Keratinocyte (primary cell): ENCODE results near the gene CASZ1. TPM values are rescaled to one million over a fixed set of nuclear protein-coding genes. Genes with fewer than 3 reads are reported as not detected.

Experiments used
- DNase-seq: peaks from one replicate; pipeline ENCODE4 v3.0.0-alpha.2; 2011; ENCODE audit warnings: low read depth, missing footprints, low spot score
- FAIRE-seq: peaks from 2 replicates; lab custom pipeline; 2011; peaks lifted over from hg19 to GRCh38; lab: Jason Lieb, UNC
- H2AFZ ChIP-seq: 2 replicates; pipeline ENCODE4 v1.6.0; 2012; ENCODE audit warnings: low read length, control low read depth, inconsistent platforms; ENCODE audit not compliant: control insufficient read depth
- H3K27ac ChIP-seq: 2 replicates; pipeline ENCODE4 v1.5.1; 2011; ENCODE audit warnings: low read length; ENCODE audit not compliant: control insufficient read depth, insufficient read depth
- H3K27me3 ChIP-seq: 3 replicates; pipeline ENCODE4 v1.6.0; 2011; ENCODE audit warnings: low read length; ENCODE audit not compliant: control insufficient read depth, insufficient read depth; ENCODE audit errors: extremely low read depth
- H3K36me3 ChIP-seq, 2 experiments: 2 replicates in 1 of 2; 3 replicates in 1 of 2; pipeline ENCODE4 v1.5.1; 2011; ENCODE audit warnings: low read length in 2 of 2, mild to moderate bottlenecking in 1 of 2; ENCODE audit not compliant: control insufficient read depth in 2 of 2, insufficient read depth in 2 of 2; ENCODE audit errors: extremely low read depth in 1 of 2
- H3K4me1 ChIP-seq: 3 replicates; pipeline ENCODE4 v1.5.1; 2011; ENCODE audit warnings: low read length; ENCODE audit not compliant: control insufficient read depth, insufficient read depth; ENCODE audit errors: extremely low read depth
- H3K4me2 ChIP-seq: 3 replicates; pipeline ENCODE4 v1.6.0; 2011; ENCODE audit warnings: low read depth, low read length; ENCODE audit not compliant: control insufficient read depth, insufficient read depth; ENCODE audit errors: extremely low read depth
- H3K4me3 ChIP-seq, 3 experiments: fragments of 200-600 bp in 1 of 3; sonication (generic) in 1 of 3; 2 replicates in 2 of 3; 3 replicates in 1 of 3; pipeline ENCODE4 v1.5.1; 2011 to 2016; ENCODE audit warnings: low read length in 3 of 3, mild to moderate bottlenecking in 3 of 3, control low read depth in 2 of 3, inconsistent platforms in 1 of 3, low read depth in 1 of 3, mixed read lengths in 1 of 3, mixed run types in 1 of 3, moderate library complexity in 1 of 3; ENCODE audit not compliant: control insufficient read depth in 2 of 3, insufficient read depth in 2 of 3; ENCODE audit errors: extremely low read depth in 1 of 3
- H3K79me2 ChIP-seq: 2 replicates; pipeline ENCODE4 v1.6.0; 2012; ENCODE audit warnings: low read length; ENCODE audit not compliant: control insufficient read depth, insufficient read depth
- H3K9ac ChIP-seq: 3 replicates; pipeline ENCODE4 v1.6.0; 2011; ENCODE audit warnings: low read length; ENCODE audit not compliant: control insufficient read depth, insufficient read depth; ENCODE audit errors: extremely low read depth
- H3K9me1 ChIP-seq: 3 replicates; pipeline ENCODE4 v1.6.0; 2011; ENCODE audit warnings: low read length; ENCODE audit not compliant: control insufficient read depth, insufficient read depth; ENCODE audit errors: extremely low read depth
- H3K9me3 ChIP-seq: 2 replicates; pipeline ENCODE4 v1.5.1; 2012; ENCODE audit warnings: low read depth, low read length; ENCODE audit not compliant: control insufficient read depth
- H4K20me1 ChIP-seq: 3 replicates; pipeline ENCODE4 v1.6.0; 2011; ENCODE audit warnings: low read length; ENCODE audit not compliant: control insufficient read depth, insufficient read depth; ENCODE audit errors: extremely low read depth
- CTCF ChIP-seq, 3 experiments: IDR thresholded peaks in 1 of 3; conservative IDR thresholded peaks in 1 of 3; optimal IDR thresholded peaks in 1 of 3; 2 replicates in 2 of 3; 3 replicates in 1 of 3; pipeline versions ENCODE3 to v1.5.1; 2011; ENCODE audit warnings: low read length in 3 of 3, mild to moderate bottlenecking in 3 of 3, moderate library complexity in 2 of 3, control low read depth in 1 of 3, inconsistent platforms in 1 of 3; ENCODE audit not compliant: insufficient read depth in 2 of 3; ENCODE audit errors: extremely low read depth in 1 of 3
- EZH2 ChIP-seq: IDR thresholded peaks from one replicate; pipeline ENCODE4 v1.6.1; 2012; ENCODE audit warnings: inconsistent platforms, mild to moderate bottlenecking, low read length, moderate library complexity
- dilution Hi-C: fragments of 300-500 bp; cut with MboI; formaldehyde crosslinking; loops from one replicate; pipeline ENCODE4 v1.7.0; 2020; ENCODE audit warnings: low sequenced_read_pairs; ENCODE audit not compliant: extremely low pct_ligation_motif_present
- polyA plus RNA-seq, 5 experiments: library from polyadenylated mRNA; depleted of rRNA in 3 of 5; stranded (reverse) in 3 of 5; stranded (forward) in 1 of 5; unstranded in 1 of 5; fragments of >200 nt; gene quantifications; 1 replicate in 1 of 5; 2 replicates in 3 of 5; 3 replicates in 1 of 5; pipeline versions ENCODE4 v1.2.1 to v1.2.3, GENCODE V29; 2011 to 2012; ENCODE audit warnings: missing spikeins in 2 of 5, low read depth in 1 of 5, low replicate concordance in 1 of 5

CASZ1 gene
- polyA plus RNA-seq, 1 donor (not counting 4 experiments of a cell fraction or from before 2014, with no cell fraction given), result 2.8 TPM

- Histone ChIP-seq H3K27ac (peak overlapping the region; percentile 18), H3K9me1 (no peaks in the 10 kb centered on the region), H3K9ac (no peak overlapping the region), H3K79me2 (no peaks in the 10 kb centered on the region), H3K36me3 (no peaks in the 10 kb centered on the region), H3K27me3 (no peaks in the 10 kb centered on the region), H3K4me1 (peaks cover 20% of the 10 kb centered on the region), H2AFZ (peak overlapping the region; percentile 15), H3K9me3 (no peaks in the 10 kb centered on the region), H3K4me2 (peak overlapping the region; percentile 46), H3K4me3 (no peak overlapping the region), H4K20me1 (no peaks in the 10 kb centered on the region)
- FAIRE-seq (peak; percentile 49), DNase-seq (peak; percentile 85)
- dilution Hi-C loops, result no loop called here
- TF ChIP-seq CTCF (optimal IDR thresholded peaks at IDR 0.05 in 1 of 3, IDR thresholded peaks at IDR 0.05 in 1 of 3, conservative IDR thresholded peaks at IDR 0.05 in 1 of 3; ENCODE audit: extremely low read depth in 1 of 3, insufficient read depth in 2 of 3, low read length in 3 of 3), result no peak
- no peak for TF ChIP-seq EZH2
Measured at GRCh38 chr1:10830961-10831668, 34.7 kb upstream of the CASZ1 start.

GRCh38 chr1:10829965-10830515 is 33.6 kb upstream of the CASZ1 start:
- no peaks in the 10 kb centered on the region for H3K9me1 ChIP-seq
- no peaks in the 10 kb centered on the region for H4K20me1 ChIP-seq
- no peak overlapping the region for H3K4me3 ChIP-seq
- TF ChIP-seq EZH2 (no peak), CTCF (optimal IDR thresholded peaks at IDR 0.05 in 1 of 3, IDR thresholded peaks at IDR 0.05 in 1 of 3, conservative IDR thresholded peaks at IDR 0.05 in 1 of 3; ENCODE audit: extremely low read depth in 1 of 3, insufficient read depth in 2 of 3, low read length in 3 of 3) (no peak)
- H3K79me2 ChIP-seq, result no peaks in the 10 kb centered on the region
- H3K27me3 ChIP-seq, result no peaks in the 10 kb centered on the region
- no peaks in the 10 kb centered on the region for H3K9me3 ChIP-seq
- no peak overlapping the region for H3K9ac ChIP-seq
- H3K4me1 ChIP-seq, result peaks cover 31% of the 10 kb centered on the region
- H3K36me3 ChIP-seq, result no peaks in the 10 kb centered on the region
- DNase-seq (no peak), FAIRE-seq (no peak)
- H3K27ac ChIP-seq, result no peak overlapping the region
- dilution Hi-C loops, result no loop called here
- no peak overlapping the region for H2AFZ ChIP-seq
- no peak overlapping the region for H3K4me2 ChIP-seq
